Ovary (tissue), 3 donors: ENCODE measurements around the gene NDUFA8.

Experiments
- EP300 ChIP-seq: sonication (generic); formaldehyde crosslinking; IDR thresholded peaks from one replicate; pipeline ENCODE4 v1.6.1; 2017; ENCODE audit warnings: antibody characterized with exemption
- POLR2A ChIP-seq: fragments of 450-650 bp; IDR thresholded peaks from one replicate; pipeline ENCODE4 v1.6.1; 2017; ENCODE audit warnings: antibody characterized with exemption, mild to moderate bottlenecking, moderate library complexity
- TF ChIP-seq, protein P1 (sequence below), 3 donors: fragments of 450-650 bp in 2 of 3; fragments of 200-600 bp in 1 of 3; IDR thresholded peaks; one replicate each; pipeline versions ENCODE4 v1.5.1 to v1.8.0; 2016 to 2022; ENCODE audit warnings: antibody characterized with exemption in 3 of 3, mild to moderate bottlenecking in 1 of 3
- donor health status: DM: no; HTN: no; CAD: no.

DNA sequence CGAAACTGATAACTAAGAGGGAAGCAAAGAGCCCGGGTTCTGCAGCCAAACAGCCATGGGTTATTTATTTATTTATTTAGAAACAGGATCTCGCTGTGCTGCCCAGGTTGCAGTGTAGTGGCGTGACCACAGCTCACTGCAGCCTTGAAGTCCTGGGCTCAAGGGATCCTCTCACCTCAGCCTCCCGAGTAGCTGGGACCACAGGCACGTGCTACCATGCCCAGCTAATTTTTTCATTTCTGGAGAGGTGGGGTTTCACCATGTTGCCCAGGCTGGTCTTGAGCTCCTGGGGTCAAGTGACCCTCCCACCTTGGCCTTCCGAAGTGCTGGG lies 24.1 kb downstream of the NDUFA8 start:
- TF ChIP-seq, protein P1, sequence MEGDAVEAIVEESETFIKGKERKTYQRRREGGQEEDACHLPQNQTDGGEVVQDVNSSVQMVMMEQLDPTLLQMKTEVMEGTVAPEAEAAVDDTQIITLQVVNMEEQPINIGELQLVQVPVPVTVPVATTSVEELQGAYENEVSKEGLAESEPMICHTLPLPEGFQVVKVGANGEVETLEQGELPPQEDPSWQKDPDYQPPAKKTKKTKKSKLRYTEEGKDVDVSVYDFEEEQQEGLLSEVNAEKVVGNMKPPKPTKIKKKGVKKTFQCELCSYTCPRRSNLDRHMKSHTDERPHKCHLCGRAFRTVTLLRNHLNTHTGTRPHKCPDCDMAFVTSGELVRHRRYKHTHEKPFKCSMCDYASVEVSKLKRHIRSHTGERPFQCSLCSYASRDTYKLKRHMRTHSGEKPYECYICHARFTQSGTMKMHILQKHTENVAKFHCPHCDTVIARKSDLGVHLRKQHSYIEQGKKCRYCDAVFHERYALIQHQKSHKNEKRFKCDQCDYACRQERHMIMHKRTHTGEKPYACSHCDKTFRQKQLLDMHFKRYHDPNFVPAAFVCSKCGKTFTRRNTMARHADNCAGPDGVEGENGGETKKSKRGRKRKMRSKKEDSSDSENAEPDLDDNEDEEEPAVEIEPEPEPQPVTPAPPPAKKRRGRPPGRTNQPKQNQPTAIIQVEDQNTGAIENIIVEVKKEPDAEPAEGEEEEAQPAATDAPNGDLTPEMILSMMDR (IDR thresholded peaks at IDR 0.05): no peak
- TF ChIP-seq POLR2A (no peak), EP300 (no peak)
